DND-41 (cell line): ENCODE measurements around the gene FAM227A.
A peak's percentile ranks its signal among the peaks of the same experiment; 100 is the strongest.

Experiments
- ATAC-seq: fragments of 200-7000 bp; cut with Tn5 transposase; 3 replicates; pipeline ENCODE4 v1.9.1; 2021; ENCODE audit warnings: low read depth; ENCODE audit not compliant: insufficient read depth
- DNase-seq: peaks from one replicate; pipeline ENCODE4 v3.0.0-alpha.2; 2020
- H2AFZ ChIP-seq: 2 replicates; pipeline ENCODE4 v1.6.0; 2012; ENCODE audit warnings: low read depth, low read length
- H3K27ac ChIP-seq: 2 replicates; pipeline ENCODE4 v1.5.1; 2012; ENCODE audit warnings: low read length, inconsistent platforms
- H3K27me3 ChIP-seq: fragments of 200-600 bp; sonication (generic); 2 replicates; pipeline ENCODE4 v1.6.0; 2012; ENCODE audit warnings: low read length, mild to moderate bottlenecking, inconsistent platforms; ENCODE audit not compliant: insufficient read depth, poor library complexity
- H3K36me3 ChIP-seq: 2 replicates; pipeline ENCODE4 v1.5.1; 2012; ENCODE audit warnings: low read length, inconsistent platforms; ENCODE audit not compliant: insufficient read depth
- H3K4me1 ChIP-seq: 2 replicates; pipeline ENCODE4 v1.5.1; 2012; ENCODE audit warnings: mild to moderate bottlenecking, low read length; ENCODE audit not compliant: insufficient read depth
- H3K4me2 ChIP-seq: 2 replicates; pipeline ENCODE4 v1.6.0; 2012; ENCODE audit warnings: mild to moderate bottlenecking, moderate library complexity, low read length, inconsistent platforms; ENCODE audit not compliant: insufficient read depth
- H3K4me3 ChIP-seq, 2 experiments: fragments of 200-600 bp in 1 of 2; shearing (Covaris generic) in 1 of 2; 2 replicates each; pipeline ENCODE4 v1.5.1; 2012 to 2016; ENCODE audit warnings: inconsistent platforms in 2 of 2, low read length in 2 of 2, mild to moderate bottlenecking in 2 of 2, low read depth in 1 of 2, moderate library complexity in 1 of 2
- H3K79me2 ChIP-seq: 2 replicates; pipeline ENCODE4 v1.6.0; 2012; ENCODE audit warnings: low read length, inconsistent platforms; ENCODE audit not compliant: insufficient read depth
- H3K9ac ChIP-seq: 2 replicates; pipeline ENCODE4 v1.6.0; 2012; ENCODE audit warnings: low read depth, mild to moderate bottlenecking, inconsistent platforms, low read length, moderate library complexity
- H3K9me3 ChIP-seq: 2 replicates; pipeline ENCODE4 v1.5.1; 2012; ENCODE audit warnings: low read length, moderate library complexity, mild to moderate bottlenecking, inconsistent platforms; ENCODE audit not compliant: insufficient read depth, severe bottlenecking
- H4K20me1 ChIP-seq: 2 replicates; pipeline ENCODE4 v1.6.0; 2012; ENCODE audit warnings: low read length; ENCODE audit not compliant: insufficient read depth
- CTCF ChIP-seq: IDR thresholded peaks from 2 replicates; pipeline ENCODE4 v1.5.1; 2012; ENCODE audit warnings: borderline replicate concordance, low read length, moderate library complexity, mild to moderate bottlenecking; ENCODE audit not compliant: poor library complexity, severe bottlenecking; ENCODE audit errors: extremely low read depth
- EZH2 ChIP-seq: IDR thresholded peaks from 3 replicates; pipeline ENCODE4 v1.6.1; 2012; ENCODE audit warnings: borderline replicate concordance, low read depth, mild to moderate bottlenecking, moderate library complexity, low read length, inconsistent platforms; ENCODE audit not compliant: severe bottlenecking

Gene FAM227A

GRCh38 chr22:38689651-38690050, 33.5 kb upstream of the FAM227A start:
- Histone ChIP-seq H3K27me3 (no peaks in the 10 kb centered on the region), H3K9me3 (no peaks in the 10 kb centered on the region), H3K4me2 (no peak overlapping the region), H3K9ac (no peak overlapping the region), H3K36me3 (peaks cover 79% of the 10 kb centered on the region), H3K27ac (no peak overlapping the region), H3K79me2 (peaks cover 35% of the 10 kb centered on the region), H3K4me1 (0 out of 2 replicates have a peak, but pooled peaks cover 4% of the 10 kb centered on the region), H2AFZ (no peak overlapping the region), H3K4me3 (no peak overlapping the region), H4K20me1 (peaks cover 11% of the 10 kb centered on the region; the same call in 1 of the 2 replicates)
- ATAC-seq (no peak), DNase-seq (no peak)
- TF ChIP-seq CTCF: no peak
- TF ChIP-seq EZH2: no peak

GRCh38 chr22:38685761-38686160, 29.6 kb upstream of the FAM227A start:
- Histone ChIP-seq H2AFZ (no peak overlapping the region), H3K79me2 (peaks cover 34% of the 10 kb centered on the region), H3K9ac (no peak overlapping the region), H3K27me3 (no peaks in the 10 kb centered on the region), H3K4me2 (no peak overlapping the region), H3K4me3 (no peak overlapping the region), H3K27ac (no peak overlapping the region), H4K20me1 (peaks cover 11% of the 10 kb centered on the region), H3K9me3 (no peaks in the 10 kb centered on the region), H3K36me3 (peaks cover 77% of the 10 kb centered on the region), H3K4me1 (peaks cover 22% of the 10 kb centered on the region)
- no peak for ATAC-seq
- no peak for DNase-seq
- TF ChIP-seq CTCF (no peak), EZH2 (no peak)

DNA sequence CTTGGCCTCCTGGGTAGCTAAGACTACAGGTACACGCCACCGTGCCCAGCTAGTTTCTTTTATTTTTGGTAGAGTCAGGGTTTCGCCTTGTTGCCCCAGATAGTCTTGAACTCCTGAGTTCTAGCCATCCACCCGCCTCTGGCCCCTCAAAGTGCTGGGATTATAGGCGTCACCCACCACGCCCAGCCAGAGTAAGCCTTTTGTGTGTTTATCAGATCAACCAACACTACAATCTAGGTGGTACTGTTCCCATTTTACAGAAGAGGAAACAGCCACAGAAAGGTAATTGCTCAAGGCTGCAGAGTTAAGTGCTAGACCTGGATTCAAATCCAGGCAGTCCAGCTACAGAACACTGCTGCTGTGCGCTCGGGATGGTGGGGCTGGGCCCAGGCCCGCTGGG, 28.7 kb upstream of the FAM227A start:
- DNase-seq (no peak), ATAC-seq (no peak)
- Histone ChIP-seq H3K4me3 (no peak overlapping the region), H3K27ac (no peak overlapping the region), H3K36me3 (peaks cover 71% of the 10 kb centered on the region), H3K9ac (no peak overlapping the region), H3K4me1 (peaks cover 29% of the 10 kb centered on the region), H3K79me2 (peaks cover 39% of the 10 kb centered on the region), H4K20me1 (peaks cover 11% of the 10 kb centered on the region), H3K27me3 (no peaks in the 10 kb centered on the region), H3K9me3 (no peaks in the 10 kb centered on the region), H3K4me2 (no peak overlapping the region), H2AFZ (no peak overlapping the region)
- TF ChIP-seq CTCF: no peak
- TF ChIP-seq EZH2: no peak

DNA sequence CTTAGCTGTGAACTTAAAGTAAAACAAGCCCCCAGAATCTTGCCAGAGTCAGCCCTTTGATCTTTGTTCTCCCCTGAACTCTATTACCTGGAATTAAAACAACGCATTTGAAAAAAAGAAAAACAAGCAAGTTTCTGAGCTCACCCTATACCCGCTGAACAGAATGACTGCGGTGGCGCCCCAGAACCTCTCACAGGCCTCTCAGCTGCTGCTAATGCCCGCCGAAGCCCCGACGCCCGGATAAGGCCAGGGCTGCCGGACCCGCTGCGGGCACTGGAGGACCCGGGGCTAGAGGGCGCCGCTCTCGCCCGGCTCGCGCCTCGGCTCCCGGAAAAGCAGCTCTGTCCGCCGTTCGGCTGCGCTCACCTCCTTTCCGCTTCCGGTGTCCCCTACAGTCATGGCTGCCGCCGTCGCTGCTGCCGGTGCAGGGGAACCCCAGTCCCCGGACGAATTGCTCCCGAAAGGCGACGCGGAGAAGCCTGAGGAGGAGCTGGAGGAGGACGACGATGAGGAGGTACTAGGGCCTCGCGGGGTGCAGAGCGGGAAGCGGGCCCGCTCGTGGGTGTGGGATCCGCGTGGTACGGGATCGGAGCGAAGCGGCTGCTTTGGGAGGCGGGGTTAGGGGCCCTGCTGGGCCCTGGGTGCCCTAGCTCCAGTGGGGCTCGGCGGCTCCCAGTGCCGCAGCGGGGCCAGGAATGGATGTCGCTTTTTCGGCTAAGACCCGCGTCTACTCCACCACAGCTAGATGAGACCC, 25.6 kb upstream of the FAM227A start, which contains the start of gene TOMM22:
TSS of gene TOMM22 (plus strand) at position 376 of the 754 bp plus-strand sequence. CDS start at position 398, 22 bp downstream.
- peaks cover 39% of the 10 kb centered on the region for H3K79me2 ChIP-seq
- H3K4me3 ChIP-seq: peak within 1 kb of the TSS; percentile 99
- DNase-seq: peak; percentile 87
- H3K9me3 ChIP-seq: no peaks in the 10 kb centered on the region
- peaks cover 29% of the 10 kb centered on the region for H3K4me1 ChIP-seq
- peaks cover 47% of the 10 kb centered on the region for H3K36me3 ChIP-seq
- TF ChIP-seq CTCF: peak; percentile 85
- TF ChIP-seq EZH2: no peak
- H3K27ac ChIP-seq: peak within 1 kb of the TSS; percentile 95
- H2AFZ ChIP-seq: peak within 1 kb of the TSS; percentile 99
- H3K4me2 ChIP-seq: peak within 1 kb of the TSS; percentile 97
- H3K9ac ChIP-seq: peak within 1 kb of the TSS; percentile 89
- ATAC-seq: peak; percentile 98
- no peaks in the 10 kb centered on the region for H3K27me3 ChIP-seq
- H4K20me1 ChIP-seq: peaks cover 10% of the 10 kb centered on the region
